WTC11 (cell line): ENCODE data around the gene PET100. TPM values are rescaled to one million over a fixed set of nuclear protein-coding genes. Genes with fewer than 3 reads are reported as not detected.

ENCODE experiments used
- ATAC-seq: fragments of 200-7000 bp; cut with Tn5 transposase; 2 replicates; pipeline ENCODE4 v1.10.0; 2021; ENCODE audit warnings: mild to moderate bottlenecking, moderate library complexity
- CTCF ChIA-PET: fragments of 300-600 bp; sonication (Branson Sonifier 250); formaldehyde crosslinking; loops from one replicate; lab custom pipeline; 2021; ENCODE audit warnings: antibody characterized with exemption; lab: Charles Lee
- POLR2A ChIA-PET: fragments of 350-600 bp; sonication (Branson Sonifier 250); formaldehyde crosslinking; loops from one replicate; lab custom pipeline; 2021; ENCODE audit warnings: antibody characterized with exemption; lab: Charles Lee
- DNase-seq: peaks from one replicate; pipeline ENCODE4 v3.0.0; 2021; ENCODE audit warnings: low spot score
- H3K27ac Mint-ChIP-seq: 2 replicates; pipeline ENCODE4 v1.8.0; 2021; ENCODE audit warnings: mixed read lengths
- H3K27me3 Mint-ChIP-seq: 2 replicates; pipeline ENCODE4 v1.8.0; 2021; ENCODE audit warnings: low read depth, mild to moderate bottlenecking, moderate library complexity, mixed read lengths
- H3K36me3 Mint-ChIP-seq: 2 replicates; pipeline ENCODE4 v1.8.0; 2021; ENCODE audit warnings: mixed read lengths
- H3K4me1 Mint-ChIP-seq: 2 replicates; pipeline ENCODE4 v1.8.0; 2022; ENCODE audit warnings: mixed read lengths
- H3K4me3 Mint-ChIP-seq: 2 replicates; pipeline ENCODE4 v1.8.0; 2021; ENCODE audit warnings: mild to moderate bottlenecking, moderate library complexity, mixed read lengths
- H3K9me3 Mint-ChIP-seq: 2 replicates; pipeline ENCODE4 v1.8.0; 2021; ENCODE audit warnings: mixed read lengths
- ATF3 ChIP-seq: sonication (generic); formaldehyde crosslinking; conservative IDR thresholded peaks from 2 replicates; pipeline ENCODE4 v1.8.1; 2022; ENCODE audit warnings: mild to moderate bottlenecking, missing genetic modification reagents
- ELF4 ChIP-seq: sonication (generic); formaldehyde crosslinking; IDR thresholded peaks from 2 replicates; pipeline ENCODE4 v1.8.1; 2022; ENCODE audit warnings: low read depth, mild to moderate bottlenecking, moderate library complexity, missing genetic modification reagents
- FOXP4 ChIP-seq: sonication (generic); formaldehyde crosslinking; IDR thresholded peaks from 2 replicates; pipeline ENCODE4 v1.8.0; 2022; ENCODE audit warnings: mild to moderate bottlenecking, missing genetic modification reagents
- GABPB1 ChIP-seq: sonication (generic); formaldehyde crosslinking; IDR thresholded peaks from 2 replicates; pipeline ENCODE4 v1.8.1; 2023; ENCODE audit warnings: mild to moderate bottlenecking, missing genetic modification reagents
- NFE2L1 ChIP-seq: sonication (generic); formaldehyde crosslinking; IDR thresholded peaks from 2 replicates; pipeline ENCODE4 v1.8.1; 2023; ENCODE audit warnings: missing genetic modification reagents
- NR2C2 ChIP-seq: sonication (generic); formaldehyde crosslinking; IDR thresholded peaks from 2 replicates; pipeline ENCODE4 v1.8.0; 2022; ENCODE audit warnings: mild to moderate bottlenecking, missing genetic modification reagents
- SOX15 ChIP-seq: fragments of 250-450 bp; sonication (Bioruptor Pico); IDR thresholded peaks from 2 replicates; pipeline ENCODE4 v1.9.0; 2021; ENCODE audit warnings: mild to moderate bottlenecking
- TEAD1 ChIP-seq: sonication (generic); formaldehyde crosslinking; IDR thresholded peaks from 2 replicates; pipeline ENCODE4 v1.8.0; 2022; ENCODE audit warnings: mild to moderate bottlenecking, missing genetic modification reagents
- ZNF232 ChIP-seq: sonication (generic); formaldehyde crosslinking; IDR thresholded peaks from 2 replicates; pipeline ENCODE4 v1.8.0; 2022; ENCODE audit warnings: mild to moderate bottlenecking, missing genetic modification reagents
- ZNF425 ChIP-seq: fragments of 250-450 bp; sonication (Bioruptor Pico); conservative IDR thresholded peaks from 2 replicates; pipeline ENCODE4 v1.9.0; 2021; ENCODE audit warnings: mild to moderate bottlenecking
- ZNF671 ChIP-seq: fragments of 250-450 bp; sonication (Bioruptor Pico); IDR thresholded peaks from 2 replicates; pipeline ENCODE4 v1.8.0; 2021; ENCODE audit warnings: mild to moderate bottlenecking
- total RNA-seq: library from RNA; stranded (reverse); gene quantifications from 3 replicates; pipeline ENCODE4 v1.2.3, GENCODE V29; 2021
- TF ChIP-seq, protein P1 (sequence below): sonication (generic); formaldehyde crosslinking; IDR thresholded peaks from 2 replicates; pipeline ENCODE4 v1.8.0; 2023; ENCODE audit warnings: missing genetic modification reagents
- TF ChIP-seq, protein P2 (sequence below): sonication (generic); formaldehyde crosslinking; IDR thresholded peaks from 2 replicates; pipeline ENCODE4 v1.8.1; 2023; ENCODE audit warnings: mild to moderate bottlenecking, missing genetic modification reagents
- TF ChIP-seq, protein P3 (sequence below): fragments of 250-450 bp; sonication (Bioruptor Pico); IDR thresholded peaks from 2 replicates; pipeline ENCODE4 v1.9.0; 2021; ENCODE audit warnings: mild to moderate bottlenecking
- TF ChIP-seq, protein P4 (sequence below): sonication (generic); formaldehyde crosslinking; IDR thresholded peaks from 2 replicates; pipeline ENCODE4 v1.8.1; 2023; ENCODE audit warnings: mild to moderate bottlenecking, missing genetic modification reagents

PET100 gene
- total RNA-seq, 1 experiment from 2014 or later = 111 TPM

DNA sequence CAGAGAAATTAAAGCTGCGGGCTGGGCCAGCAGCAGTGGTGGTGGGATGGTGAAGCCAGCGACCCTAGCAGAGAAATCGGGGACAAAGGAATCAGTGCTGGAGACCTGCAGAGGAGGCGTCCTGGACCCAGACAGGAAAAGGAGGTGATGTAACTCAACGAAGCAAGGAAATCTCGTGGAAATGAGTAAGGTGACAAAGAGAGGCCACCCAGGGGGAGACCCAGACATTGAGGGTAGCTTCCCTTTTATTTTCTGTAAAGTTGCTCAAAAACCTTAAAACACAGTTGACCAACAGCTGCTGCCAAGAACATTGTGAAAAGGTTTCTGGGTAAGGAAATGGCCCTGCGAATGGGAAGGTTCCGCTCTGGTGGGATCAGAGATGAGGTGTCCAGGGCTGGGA, 26.0 kb downstream of the PET100 start (continued):
- TF ChIP-seq ZNF425 (CRISPR knock-in tag) (no peak), TEAD1 (no peak), ELF4 (CRISPR knock-in tag) (no peak), FOXP4 (no peak), ZNF671 (CRISPR knock-in tag) (no peak)

- peaks cover 5% of the 10 kb centered on the region for H3K4me1 Mint-ChIP-seq
- DNase-seq (no peak), ATAC-seq (no peak)
- H3K4me3 Mint-ChIP-seq = no peak overlapping the region
- no peaks in the 10 kb centered on the region for H3K36me3 Mint-ChIP-seq
- H3K27me3 Mint-ChIP-seq = peaks cover 54% of the 10 kb centered on the region
- ChIA-PET CTCF (interaction anchor here (1.3 to 3.0 kb wide), 2 partner anchors 23 to 89 kb away, joined by 3 to 19 read pairs; partner anchors contain the start of gene TRAPPC5), POLR2A (interaction anchor here (0.7 kb wide), 1 partner anchor 8 kb away, joined by 4 read pairs; no protein-coding TSS in a partner anchor)
- no peaks in the 10 kb centered on the region for H3K9me3 Mint-ChIP-seq
- no peak overlapping the region for H3K27ac Mint-ChIP-seq
- TF ChIP-seq, protein P1, sequence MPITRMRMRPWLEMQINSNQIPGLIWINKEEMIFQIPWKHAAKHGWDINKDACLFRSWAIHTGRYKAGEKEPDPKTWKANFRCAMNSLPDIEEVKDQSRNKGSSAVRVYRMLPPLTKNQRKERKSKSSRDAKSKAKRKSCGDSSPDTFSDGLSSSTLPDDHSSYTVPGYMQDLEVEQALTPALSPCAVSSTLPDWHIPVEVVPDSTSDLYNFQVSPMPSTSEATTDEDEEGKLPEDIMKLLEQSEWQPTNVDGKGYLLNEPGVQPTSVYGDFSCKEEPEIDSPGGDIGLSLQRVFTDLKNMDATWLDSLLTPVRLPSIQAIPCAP = no peak
- TF ChIP-seq SOX15 (CRISPR knock-in tag) (no peak), ZNF232 (CRISPR knock-in tag) (no peak), NR2C2 (CRISPR knock-in tag) (no peak), ATF3 (CRISPR knock-in tag) (no peak), ZNF671 (CRISPR knock-in tag) (no peak), NFE2L1 (CRISPR knock-in tag) (no peak), GABPB1 (no peak)
- TF ChIP-seq, protein P2, sequence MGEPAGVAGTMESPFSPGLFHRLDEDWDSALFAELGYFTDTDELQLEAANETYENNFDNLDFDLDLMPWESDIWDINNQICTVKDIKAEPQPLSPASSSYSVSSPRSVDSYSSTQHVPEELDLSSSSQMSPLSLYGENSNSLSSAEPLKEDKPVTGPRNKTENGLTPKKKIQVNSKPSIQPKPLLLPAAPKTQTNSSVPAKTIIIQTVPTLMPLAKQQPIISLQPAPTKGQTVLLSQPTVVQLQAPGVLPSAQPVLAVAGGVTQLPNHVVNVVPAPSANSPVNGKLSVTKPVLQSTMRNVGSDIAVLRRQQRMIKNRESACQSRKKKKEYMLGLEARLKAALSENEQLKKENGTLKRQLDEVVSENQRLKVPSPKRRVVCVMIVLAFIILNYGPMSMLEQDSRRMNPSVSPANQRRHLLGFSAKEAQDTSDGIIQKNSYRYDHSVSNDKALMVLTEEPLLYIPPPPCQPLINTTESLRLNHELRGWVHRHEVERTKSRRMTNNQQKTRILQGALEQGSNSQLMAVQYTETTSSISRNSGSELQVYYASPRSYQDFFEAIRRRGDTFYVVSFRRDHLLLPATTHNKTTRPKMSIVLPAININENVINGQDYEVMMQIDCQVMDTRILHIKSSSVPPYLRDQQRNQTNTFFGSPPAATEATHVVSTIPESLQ (CRISPR knock-in tag) = no peak
- TF ChIP-seq, protein P3, sequence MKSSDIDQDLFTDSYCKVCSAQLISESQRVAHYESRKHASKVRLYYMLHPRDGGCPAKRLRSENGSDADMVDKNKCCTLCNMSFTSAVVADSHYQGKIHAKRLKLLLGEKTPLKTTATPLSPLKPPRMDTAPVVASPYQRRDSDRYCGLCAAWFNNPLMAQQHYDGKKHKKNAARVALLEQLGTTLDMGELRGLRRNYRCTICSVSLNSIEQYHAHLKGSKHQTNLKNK (CRISPR knock-in tag) = no peak
- TF ChIP-seq, protein P4, sequence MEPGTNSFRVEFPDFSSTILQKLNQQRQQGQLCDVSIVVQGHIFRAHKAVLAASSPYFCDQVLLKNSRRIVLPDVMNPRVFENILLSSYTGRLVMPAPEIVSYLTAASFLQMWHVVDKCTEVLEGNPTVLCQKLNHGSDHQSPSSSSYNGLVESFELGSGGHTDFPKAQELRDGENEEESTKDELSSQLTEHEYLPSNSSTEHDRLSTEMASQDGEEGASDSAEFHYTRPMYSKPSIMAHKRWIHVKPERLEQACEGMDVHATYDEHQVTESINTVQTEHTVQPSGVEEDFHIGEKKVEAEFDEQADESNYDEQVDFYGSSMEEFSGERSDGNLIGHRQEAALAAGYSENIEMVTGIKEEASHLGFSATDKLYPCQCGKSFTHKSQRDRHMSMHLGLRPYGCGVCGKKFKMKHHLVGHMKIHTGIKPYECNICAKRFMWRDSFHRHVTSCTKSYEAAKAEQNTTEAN (CRISPR knock-in tag) = no peak
- TF ChIP-seq, all 79 proteins: peak for 0
Observed at GRCh38 chr19:7657131-7657751, 27.6 kb downstream of the PET100 start.
